8988T (cell line): ENCODE data around the gene RXYLT1.
A peak's percentile ranks its signal among the peaks of the same experiment; 100 is the strongest.
"Not testable (repeated sequence)": the region's sequence is repeated elsewhere in the genome, so short reads cannot be mapped to it uniquely, and the experiment has no call there.

Source experiments
- DNase-seq: peaks from one replicate; pipeline ENCODE4 v3.0.0; 2011

Gene RXYLT1, protein sequence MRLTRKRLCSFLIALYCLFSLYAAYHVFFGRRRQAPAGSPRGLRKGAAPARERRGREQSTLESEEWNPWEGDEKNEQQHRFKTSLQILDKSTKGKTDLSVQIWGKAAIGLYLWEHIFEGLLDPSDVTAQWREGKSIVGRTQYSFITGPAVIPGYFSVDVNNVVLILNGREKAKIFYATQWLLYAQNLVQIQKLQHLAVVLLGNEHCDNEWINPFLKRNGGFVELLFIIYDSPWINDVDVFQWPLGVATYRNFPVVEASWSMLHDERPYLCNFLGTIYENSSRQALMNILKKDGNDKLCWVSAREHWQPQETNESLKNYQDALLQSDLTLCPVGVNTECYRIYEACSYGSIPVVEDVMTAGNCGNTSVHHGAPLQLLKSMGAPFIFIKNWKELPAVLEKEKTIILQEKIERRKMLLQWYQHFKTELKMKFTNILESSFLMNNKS

DNA sequence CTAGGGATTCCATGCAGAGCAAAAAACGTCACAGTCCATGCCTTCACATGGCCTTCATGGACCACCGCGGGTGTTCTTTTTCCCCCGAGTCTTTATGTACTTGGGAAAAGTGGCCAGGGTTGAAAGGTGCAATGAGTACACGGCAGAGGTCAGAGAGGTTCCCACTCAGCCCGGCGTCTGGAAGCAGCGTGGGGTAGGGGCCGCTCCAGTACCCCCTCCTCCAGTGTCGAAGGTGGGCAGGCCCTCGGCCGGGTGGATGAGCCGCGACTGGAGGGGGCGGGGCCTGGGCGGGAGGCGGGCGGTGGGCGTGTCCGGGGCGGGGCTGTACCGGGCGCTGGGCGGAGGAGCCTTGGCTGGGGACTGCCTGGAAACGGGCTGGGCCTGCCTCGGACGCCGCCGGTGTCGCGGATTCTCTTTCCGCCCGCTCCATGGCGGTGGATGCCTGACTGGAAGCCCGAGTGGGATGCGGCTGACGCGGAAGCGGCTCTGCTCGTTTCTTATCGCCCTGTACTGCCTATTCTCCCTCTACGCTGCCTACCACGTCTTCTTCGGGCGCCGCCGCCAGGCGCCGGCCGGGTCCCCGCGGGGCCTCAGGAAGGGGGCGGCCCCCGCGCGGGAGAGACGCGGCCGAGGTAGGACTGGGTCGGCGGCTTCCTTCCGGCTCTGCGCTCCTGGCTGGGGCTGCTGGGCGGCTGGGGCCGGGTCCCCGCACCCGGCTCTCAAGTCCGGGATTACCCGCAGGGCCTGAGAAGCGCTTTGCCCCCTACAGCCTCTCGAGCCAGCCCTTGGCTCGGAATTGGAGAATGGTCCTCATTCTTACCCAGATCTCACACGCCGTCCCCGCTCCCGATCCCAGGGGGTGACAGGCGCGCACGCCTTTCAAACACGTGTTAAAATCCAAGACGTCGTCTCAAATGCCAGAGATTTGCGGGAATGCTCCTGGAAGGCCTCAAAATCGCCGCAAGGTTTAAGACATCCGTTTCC lies at the start of gene RXYLT1:
Gene RXYLT1 (plus strand): TSS at position 412 of the 984 bp plus-strand sequence. CDS start 52 bp downstream, at position 464.
- DNase-seq: peak; percentile 65

DNA sequence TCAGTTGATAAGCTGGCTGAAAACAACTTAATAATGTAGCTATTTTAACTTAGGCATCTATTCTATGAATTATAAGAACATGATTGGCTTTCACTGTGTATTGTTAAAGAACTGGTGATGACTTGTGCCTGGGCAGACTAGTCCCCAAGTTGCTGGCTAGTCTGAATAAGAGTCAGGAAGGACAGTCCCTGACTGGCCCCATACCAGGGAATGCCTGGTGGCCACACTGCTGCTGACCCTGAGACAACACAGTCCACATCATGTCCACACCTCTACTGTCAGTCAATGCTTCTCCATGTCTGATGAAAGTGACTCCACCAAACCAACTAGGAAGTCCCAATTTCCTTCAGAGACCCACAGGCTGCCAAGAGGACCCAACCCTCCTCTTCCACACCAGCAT lies 46.9 kb upstream of the RXYLT1 start:
- not testable (repeated sequence) for DNase-seq

DNA sequence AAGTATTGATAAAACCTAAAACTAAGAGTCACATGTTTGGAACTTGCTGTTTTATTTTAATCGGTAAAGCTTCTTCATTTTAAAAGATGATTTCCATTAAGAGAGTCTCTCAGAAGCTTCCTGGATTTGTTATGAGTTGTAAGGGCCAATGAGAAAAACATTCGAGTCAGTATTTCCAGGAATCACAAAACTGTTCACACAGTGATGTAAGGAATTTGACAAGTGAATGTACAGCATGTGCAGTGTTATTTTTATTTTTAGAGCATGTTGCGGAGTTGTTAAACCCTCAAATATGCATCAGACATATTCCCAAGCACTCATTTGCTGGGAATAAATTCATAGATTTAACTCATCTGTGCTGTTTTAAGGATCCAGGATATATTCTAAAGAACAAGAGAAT lies 46.1 kb upstream of the RXYLT1 start:
- DNase-seq: not testable (repeated sequence)

DNA sequence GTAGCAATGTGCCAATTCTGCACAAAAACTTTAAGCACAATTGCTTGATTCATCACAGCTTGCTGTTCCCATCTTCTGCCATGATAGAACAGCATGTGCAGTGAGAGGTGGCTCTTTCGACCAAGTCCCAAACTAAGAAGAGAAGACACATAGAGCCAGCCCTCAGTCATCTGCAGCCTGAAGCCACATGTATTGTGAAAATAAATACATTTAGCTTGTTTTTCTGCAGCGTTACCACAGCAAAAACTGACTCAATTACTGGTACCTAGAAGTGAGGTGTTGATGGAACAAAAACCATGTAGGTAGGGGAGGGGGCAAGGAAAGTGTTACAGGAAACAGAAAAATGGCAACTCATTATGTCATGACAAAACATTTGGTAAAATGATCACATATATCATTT lies 39.2 kb upstream of the RXYLT1 start:
- DNase-seq: not testable (repeated sequence)

DNA sequence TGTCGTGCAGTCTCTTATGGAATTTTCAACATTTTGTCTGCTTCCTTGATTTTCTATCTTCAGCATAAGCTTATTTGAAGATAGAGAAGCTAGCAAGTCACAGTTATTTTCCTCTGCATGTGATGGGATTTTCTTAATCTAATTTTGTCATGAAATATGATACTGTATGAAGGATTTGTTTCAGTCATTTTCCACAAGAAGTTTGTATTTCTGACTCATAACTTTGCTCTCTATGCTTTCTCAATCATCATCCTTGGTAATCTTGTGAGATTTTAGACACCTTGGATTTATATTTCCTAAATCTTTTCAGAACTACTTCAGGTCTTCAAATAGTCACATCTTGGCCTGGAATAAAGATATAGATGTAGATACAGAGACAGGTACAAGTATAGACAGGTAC lies 38.3 kb upstream of the RXYLT1 start:
- not testable (repeated sequence) for DNase-seq

DNA sequence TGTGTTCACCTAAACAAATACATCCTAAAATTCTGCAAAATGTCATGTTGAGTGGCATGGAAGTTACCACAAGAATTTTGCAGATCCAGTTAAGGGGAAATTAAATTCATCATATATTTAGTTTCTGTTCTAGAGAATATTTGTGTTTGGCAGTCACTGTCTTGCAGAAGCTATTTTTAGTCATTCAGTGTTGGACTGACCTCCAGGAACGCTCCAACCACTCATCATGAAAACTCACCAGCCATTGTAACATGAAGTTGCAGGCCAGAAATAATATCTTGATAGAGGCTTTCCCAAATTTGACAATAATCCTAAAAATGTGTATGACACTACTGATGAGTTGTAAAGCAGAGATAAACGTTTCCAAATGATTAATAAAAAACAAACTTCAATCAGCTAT lies 35.6 kb upstream of the RXYLT1 start:
- DNase-seq: not testable (repeated sequence)

DNA sequence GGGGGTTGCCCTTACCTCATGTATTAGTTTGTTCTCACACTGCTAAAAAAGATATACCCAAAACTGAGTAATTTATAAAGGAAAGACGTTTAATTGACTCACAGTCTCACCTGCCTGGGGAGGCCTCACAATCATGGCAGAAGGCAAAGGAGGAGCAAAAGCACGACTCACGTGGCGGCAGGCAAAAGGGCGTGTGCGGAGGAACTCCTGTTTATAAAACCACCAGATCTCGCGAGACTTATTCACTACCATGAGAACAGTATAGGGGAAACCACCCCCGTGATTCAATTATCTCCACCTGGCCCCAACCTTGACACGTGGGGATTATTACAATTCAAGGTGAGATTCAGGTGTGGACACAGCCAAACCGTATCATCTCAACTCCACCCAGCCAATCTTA lies 33.2 kb upstream of the RXYLT1 start:
- DNase-seq: not testable (repeated sequence)

DNA sequence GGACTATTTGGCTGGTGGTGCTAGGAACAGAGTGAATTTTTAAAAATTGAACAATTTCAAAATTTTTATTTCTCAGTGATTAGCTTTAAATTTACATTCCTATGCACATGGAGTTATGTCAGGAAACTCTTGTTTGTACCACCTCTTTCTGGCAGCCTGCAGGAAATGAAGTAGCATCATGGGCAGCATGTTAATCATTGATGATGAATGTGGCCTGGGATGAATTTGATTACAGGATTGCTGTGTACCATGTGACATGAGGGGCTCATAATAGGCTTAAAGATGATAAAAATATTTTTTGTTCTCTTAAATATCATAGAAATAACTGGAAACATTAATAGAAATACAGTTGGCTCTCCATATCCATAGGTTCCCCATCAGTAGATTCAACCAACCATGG lies 32.6 kb upstream of the RXYLT1 start:
- not testable (repeated sequence) for DNase-seq

DNA sequence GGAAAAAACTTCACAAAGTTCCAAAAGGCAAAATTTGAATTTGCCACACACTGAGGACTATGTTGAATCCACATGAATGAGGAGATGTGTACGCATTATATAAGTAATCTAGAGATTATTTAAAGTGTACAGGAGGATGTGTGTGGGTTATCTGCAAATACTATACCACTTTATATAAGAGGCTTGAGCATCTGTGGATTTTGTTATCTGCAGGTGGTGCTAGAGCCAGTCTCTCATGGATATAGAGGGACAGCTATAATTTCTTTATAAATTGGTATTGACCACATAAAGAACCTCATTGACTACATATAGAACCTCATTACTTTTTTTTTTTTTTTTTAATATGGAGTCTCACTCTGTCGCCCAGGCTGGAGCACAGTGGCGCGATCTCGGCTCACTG lies 32.2 kb upstream of the RXYLT1 start:
- no peak for DNase-seq

DNA sequence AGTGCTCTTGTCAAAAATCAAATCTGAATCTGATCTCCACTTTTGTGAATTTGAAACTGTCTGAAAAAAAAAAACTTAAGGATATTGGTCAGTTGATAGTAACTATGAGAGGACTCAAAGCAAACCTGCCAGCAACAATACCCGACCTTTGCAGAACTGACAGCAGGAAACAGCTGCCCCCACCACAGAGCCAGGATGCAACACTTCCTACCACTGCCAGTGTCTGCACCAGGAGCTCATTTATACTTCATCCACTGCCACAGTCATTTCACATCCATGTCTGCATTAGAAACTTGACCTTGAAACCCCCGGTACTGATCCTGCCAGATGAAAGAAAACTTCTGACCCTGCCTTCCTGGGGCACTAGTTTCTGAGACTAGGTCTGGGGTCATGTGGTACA lies 27.4 kb upstream of the RXYLT1 start:
- DNase-seq: no peak

DNA sequence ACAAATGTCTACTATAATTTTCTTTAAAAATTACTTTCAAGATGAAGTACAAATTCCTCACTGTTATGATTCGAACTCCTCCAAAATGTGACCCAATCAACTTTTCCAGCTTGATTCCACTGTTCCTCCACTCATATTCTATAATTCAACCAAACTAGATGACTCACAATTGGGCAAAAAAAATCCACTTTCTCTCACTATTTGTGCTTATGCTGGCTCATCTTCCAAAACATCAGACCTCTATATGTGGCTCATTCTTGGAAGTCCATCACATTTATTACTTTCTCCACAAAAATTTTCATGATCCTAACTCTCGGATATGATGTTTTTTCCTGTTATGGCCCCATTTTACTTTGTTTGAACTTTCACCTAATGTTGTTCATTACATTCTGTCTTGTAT lies 26.9 kb upstream of the RXYLT1 start:
- DNase-seq: no peak

DNA sequence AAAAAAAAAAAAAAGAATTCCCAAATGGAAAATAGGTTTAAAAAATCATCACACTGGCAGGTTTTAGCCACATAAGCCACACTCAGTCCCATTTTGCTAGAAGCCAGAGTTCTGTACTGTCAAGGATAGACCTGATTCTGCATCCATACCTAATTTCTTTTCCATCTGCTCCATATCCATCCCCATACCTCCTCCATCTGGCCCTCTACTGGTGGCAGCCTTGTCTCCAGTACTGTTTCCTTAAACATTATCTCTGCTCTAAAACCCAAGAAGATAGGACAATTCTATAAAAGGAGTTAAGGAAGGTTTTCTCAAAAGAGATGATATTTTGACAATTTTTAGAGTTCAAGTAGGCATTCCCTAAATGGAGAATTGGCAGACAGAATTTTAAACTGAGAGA lies 26.0 kb upstream of the RXYLT1 start:
- no peak for DNase-seq

DNA sequence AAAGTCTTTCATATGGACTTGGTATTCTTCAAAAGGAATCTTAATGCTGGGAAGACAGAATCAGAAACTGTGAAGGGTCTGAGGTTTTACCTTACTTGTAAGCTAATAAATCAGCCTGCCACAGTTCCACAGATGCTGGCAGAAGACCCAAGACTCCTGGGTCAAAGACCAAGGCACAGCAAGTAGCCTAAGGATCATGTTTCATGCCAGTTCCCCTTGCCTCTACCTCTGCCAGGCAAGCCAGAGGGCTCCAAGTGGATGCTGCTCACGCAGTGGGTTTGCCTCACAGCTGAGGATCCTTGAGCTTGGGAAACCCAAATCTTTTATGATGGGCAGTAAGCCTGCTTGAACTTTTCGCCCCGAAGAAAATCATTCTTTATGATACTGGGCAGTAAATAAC lies 15.2 kb upstream of the RXYLT1 start:
- DNase-seq: no peak

DNA sequence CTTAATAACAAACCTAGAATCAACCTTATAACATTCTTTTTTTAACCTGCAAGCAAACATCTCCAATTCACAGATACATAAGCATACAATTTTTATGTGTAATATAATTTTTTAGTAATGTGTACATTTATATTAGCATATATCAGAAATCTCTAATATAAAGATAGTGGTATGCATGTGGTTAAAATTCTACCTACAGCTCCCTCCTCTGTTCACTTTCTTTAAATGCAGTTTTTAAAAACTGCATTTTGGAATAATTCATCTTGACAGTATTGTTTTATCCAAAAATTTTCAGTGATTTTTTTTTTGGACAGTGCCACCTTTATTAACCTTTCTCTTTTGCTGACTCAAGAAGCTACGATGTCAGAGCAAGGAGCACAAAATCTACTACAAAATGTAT lies 13.2 kb upstream of the RXYLT1 start:
- DNase-seq: no peak

DNA sequence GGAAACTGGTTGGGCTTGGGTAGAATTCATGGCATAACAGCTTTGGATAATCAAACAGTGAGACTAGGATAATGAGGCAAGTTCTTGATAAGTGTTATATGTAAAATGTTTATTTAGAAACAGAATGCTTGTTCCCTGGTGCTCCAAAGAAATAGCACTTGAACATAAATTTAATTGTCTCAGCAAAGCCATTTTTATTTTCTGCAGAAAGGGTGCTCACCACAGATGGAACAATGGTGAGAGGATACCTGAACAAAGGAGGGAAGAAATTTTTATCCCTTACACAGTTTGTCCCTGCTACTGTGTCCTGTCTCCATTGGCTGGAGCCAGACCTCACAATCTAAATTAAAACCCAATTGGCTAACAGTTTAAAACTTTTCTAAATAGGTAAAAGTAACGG lies 9.3 kb upstream of the RXYLT1 start:
- DNase-seq: no peak

DNA sequence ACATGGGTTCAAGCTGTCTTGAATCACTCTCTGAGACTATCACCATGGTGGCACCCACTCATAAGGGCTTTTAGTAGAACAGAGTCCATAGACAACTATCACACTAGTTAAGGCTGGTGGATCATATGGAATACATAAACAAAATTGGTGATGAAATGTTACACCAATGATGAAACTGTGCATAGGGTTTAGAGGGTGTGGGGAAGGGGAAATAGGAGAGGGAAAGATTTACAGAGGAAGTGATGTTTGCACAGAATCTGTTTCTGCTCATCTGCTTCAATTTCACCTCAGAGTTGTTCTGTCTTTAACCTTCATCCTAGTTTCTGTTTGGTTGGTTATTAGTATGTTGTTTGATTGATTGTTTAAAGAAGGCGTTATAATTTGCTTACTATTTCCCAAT lies 2.4 kb upstream of the RXYLT1 start:
- DNase-seq: no peak

DNA sequence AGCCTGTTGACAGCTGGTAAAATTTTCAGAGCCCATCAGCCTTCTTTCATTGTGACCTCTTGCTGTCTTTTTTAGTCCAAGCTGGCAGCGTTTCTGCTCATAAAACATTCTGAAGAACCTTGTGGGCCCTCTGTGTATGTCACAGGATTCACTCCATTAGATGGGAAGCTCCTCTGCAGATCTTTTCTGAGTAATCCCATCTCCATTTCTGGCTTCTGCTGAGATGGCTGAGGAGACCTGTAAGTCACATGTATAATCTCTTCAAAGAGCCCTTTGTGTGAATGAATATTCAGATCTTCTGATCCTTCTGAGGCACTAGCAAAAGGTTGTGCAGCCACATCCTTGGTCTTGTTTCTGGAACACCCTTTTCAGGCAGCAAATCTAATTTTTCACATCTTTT lies 2.8 kb downstream of the RXYLT1 start:
- no peak for DNase-seq

DNA sequence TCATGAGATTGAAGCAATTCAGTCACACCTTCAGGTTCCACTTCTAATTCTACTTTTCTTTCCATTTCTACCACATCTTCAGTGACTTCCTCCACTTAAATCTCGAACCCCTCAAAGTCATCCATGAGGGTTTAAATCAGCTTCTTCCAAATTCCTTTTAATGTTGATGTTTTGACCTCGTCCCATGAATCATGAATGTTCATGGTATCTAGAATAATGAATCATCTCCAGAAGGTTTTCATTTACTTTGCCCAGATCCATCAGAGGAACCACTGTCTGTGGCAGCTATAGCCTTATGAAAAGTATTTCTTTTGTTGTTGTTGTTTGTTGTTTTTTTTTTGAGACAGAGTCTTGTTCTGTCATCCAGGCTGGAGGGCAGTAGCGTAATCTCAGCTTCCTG lies 7.6 kb downstream of the RXYLT1 start:
- no peak for DNase-seq

DNA sequence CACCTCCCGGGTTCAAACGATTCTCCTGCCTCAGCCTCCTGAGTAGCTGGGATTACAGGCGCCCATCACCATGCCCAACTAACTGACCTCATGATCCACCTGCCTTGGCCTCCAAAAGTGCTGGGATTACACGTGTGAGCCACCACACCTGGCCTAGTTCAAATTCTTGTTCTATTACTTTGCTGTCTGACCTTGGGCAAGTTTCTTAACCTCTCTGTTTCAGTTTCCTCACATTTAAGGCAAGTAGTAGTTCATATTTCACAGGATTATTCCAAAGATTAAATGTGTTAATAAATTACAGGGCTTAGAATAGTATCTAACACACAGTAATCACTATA lies 10.9 kb downstream of the RXYLT1 start:
- no peak for DNase-seq

DNA sequence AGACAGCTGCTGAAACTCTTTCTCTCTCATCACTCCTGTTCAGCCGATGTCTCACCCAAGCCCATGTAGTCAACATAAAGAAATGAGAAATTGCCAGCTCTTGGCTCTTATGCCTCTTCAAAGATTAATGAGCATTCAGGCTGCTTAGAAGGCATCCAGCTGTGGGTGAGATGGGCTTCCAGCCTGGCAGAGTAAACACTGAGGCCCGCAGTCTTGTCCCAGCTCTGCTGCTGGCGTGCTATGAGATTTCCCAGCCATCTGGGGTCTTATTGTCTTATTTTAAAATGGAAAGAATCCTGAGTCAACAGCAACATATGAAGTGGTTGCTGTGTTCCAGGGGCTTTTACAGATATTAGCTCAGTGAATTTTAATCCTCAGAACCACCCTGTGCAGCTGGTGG lies 12.6 kb downstream of the RXYLT1 start:
- DNase-seq: no peak

DNA sequence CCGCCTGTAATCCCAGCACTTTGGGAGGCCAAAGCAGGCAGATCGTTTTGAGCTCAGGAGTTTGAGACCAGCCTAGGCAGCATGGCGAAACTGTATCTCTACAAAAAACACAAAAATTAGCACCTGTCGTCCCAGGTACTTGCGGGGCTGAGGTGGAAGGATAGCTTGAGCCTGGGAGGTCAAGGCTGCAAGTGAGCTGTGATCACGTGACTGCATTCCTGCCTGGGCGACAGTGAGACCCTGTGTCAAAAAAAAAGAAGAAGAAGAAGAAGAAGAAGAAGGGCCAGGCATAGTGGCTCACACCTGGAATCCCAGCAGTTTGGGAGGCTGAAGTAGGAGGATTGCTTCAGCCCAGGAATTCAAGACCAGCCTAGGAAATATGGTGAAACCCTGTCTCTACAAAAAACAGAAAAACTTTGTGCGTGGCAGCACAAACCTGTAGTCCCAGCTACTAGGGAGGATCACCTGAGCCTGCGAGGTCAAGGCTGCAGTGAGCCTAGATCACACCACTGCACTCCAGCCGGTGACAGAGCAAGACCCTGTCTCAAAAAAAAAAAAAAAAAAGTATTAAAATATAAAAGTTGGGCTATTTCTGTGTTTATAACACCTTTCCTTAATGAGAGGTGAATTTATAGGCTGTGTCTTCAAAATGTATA lies 15.5 kb downstream of the RXYLT1 start:
- DNase-seq: no peak

DNA sequence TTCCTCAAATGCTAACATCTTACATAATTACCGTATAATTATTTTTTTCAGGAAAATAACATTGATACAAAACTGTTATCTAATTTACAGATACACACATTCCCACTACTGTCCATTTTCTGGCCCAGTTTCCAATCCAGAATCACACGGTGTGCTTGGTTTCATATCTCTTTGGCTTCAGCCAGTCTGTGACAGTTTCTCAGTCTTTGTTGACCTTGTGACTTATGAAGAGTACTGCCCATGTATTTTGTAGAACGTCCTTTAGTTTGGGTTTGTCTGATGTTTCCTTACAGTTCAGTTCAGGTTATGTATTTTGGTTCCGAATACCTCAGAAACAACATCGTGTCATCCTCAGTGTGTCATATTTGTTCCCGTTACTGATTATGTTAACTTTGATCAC lies 16.2 kb downstream of the RXYLT1 start:
- no peak for DNase-seq

DNA sequence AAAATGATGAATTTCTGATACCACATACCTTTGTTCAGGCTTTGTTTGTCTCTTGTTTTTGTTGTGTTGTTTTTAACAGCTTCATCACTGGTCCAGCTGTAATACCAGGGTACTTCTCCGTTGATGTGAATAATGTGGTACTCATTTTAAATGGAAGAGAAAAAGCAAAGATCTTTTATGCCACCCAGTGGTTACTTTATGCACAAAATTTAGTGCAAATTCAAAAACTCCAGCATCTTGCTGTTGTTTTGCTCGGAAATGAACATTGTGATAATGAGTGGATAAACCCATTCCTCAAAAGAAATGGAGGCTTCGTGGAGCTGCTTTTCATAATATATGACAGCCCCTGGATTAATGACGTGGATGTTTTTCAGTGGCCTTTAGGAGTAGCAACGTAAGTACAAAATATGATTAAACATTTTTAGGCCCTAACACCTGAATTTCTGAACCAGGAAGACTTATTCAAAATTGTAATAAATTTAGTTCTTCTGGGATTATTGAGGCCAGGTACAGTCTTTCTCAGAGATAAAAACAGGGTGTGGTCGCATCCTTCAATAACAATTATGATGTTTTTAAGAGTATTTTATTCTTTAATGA lies 22.4 kb downstream of the RXYLT1 start:
- peak; percentile 24 for DNase-seq
